22Rv1 (cell line): ENCODE measurements around the gene TCF25.

Source experiments
- H3K27ac ChIP-seq: fragments of 450-650 bp; 2 replicates; pipeline ENCODE4 v1.5.1; 2017
- ZFX ChIP-seq: fragments of 450-650 bp; IDR thresholded peaks from 2 replicates; pipeline ENCODE4 v1.6.1; 2017; ENCODE audit warnings: antibody characterized with exemption, borderline replicate concordance
- TF ChIP-seq, protein P1 (sequence below): fragments of 450-650 bp; IDR thresholded peaks from 2 replicates; pipeline ENCODE4 v1.5.1; 2017; ENCODE audit warnings: mild to moderate bottlenecking

Gene TCF25

DNA sequence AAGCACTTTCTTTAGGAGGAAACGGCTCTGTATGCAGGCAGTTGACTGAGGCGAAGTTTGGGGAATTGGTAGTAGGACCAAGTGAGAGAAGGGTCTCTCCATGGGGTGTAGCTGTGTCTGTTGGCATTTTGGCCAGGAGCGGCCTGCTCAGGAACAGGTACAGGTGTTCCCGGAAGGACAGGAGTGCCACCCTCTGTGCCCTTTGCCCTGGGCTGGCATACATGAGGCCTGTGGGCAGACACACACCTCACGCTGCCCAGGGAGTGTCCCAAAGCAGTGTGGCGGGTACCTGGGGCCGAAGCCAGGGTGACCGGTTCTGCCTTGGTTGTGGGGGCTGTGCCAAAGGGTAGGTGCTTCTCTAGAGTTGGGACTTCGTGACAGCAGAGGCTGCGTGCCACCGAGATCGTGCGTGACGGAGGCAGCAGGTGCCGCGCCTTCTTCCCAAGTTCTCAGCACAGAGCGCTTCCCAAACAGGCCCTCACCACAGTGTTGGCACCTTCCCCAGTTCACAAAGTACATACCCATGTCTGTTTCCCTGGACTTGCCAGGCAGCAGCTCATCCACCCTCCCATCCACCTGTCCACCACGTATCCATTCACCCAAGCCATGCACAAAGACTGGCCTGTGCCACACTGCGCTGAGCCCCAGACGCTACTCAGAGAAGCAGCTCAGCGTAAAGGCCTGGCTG is 19.9 kb upstream of the TCF25 start:
- no peak for TF ChIP-seq ZFX
- TF ChIP-seq, protein P1, sequence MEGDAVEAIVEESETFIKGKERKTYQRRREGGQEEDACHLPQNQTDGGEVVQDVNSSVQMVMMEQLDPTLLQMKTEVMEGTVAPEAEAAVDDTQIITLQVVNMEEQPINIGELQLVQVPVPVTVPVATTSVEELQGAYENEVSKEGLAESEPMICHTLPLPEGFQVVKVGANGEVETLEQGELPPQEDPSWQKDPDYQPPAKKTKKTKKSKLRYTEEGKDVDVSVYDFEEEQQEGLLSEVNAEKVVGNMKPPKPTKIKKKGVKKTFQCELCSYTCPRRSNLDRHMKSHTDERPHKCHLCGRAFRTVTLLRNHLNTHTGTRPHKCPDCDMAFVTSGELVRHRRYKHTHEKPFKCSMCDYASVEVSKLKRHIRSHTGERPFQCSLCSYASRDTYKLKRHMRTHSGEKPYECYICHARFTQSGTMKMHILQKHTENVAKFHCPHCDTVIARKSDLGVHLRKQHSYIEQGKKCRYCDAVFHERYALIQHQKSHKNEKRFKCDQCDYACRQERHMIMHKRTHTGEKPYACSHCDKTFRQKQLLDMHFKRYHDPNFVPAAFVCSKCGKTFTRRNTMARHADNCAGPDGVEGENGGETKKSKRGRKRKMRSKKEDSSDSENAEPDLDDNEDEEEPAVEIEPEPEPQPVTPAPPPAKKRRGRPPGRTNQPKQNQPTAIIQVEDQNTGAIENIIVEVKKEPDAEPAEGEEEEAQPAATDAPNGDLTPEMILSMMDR: no peak
- no peak overlapping the region for H3K27ac ChIP-seq

DNA sequence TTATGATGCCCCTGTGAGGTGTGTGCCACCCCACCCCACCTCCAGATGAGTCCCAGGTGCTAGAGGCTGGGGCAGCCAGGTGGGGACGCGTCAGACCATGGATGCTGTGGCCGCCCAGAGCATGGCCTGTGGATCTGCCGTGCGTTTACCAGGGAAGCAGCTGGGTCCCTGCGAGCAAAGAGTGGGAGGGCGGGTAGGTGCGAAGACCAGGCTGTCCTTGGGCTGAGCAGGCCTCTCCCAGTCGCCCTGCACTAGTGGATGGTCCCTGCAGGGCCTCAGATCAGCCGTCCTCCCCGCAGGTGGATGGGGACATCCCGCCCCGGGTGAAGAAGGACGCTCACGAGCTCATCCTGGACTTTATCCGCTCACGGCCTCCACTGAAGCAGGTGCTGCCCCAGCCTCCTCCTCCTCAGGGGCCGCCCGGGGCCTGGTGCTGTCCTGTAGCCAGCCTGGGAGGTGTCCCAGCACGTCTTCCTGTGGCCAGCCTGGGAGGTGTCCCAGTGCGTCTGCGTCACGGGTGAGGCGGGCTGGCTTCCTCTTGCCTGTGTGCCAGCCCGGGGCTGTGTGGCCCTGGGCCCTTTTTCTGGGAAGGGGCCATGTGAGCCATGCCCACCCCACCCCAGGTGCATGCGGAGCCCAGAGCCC is 18.0 kb upstream of the TCF25 start:
- H3K27ac ChIP-seq: no peak overlapping the region
- TF ChIP-seq, protein P1: no peak
- TF ChIP-seq ZFX: no peak

DNA sequence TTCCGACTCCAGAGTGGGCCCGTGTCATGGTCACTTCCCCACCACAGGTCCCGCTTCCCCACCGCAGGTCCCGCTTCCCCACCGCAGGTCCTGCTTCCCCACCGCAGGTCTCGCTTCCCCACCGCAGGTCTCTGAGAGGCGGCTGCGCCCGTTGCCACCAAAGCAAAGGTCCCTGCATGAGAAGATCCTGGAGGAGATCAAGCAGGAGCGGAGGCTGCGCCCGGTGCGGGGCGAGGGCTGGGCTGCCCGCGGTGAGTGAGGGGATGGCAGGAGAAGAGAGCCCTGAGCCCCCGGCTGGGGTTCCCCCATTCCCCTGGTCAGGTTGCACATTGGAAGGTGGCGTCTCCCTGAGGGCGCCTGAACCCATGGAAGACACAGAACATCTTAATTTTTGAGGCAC is 17.4 kb upstream of the TCF25 start:
- TF ChIP-seq, protein P1: no peak
- no peak for TF ChIP-seq ZFX
- no peak overlapping the region for H3K27ac ChIP-seq

DNA sequence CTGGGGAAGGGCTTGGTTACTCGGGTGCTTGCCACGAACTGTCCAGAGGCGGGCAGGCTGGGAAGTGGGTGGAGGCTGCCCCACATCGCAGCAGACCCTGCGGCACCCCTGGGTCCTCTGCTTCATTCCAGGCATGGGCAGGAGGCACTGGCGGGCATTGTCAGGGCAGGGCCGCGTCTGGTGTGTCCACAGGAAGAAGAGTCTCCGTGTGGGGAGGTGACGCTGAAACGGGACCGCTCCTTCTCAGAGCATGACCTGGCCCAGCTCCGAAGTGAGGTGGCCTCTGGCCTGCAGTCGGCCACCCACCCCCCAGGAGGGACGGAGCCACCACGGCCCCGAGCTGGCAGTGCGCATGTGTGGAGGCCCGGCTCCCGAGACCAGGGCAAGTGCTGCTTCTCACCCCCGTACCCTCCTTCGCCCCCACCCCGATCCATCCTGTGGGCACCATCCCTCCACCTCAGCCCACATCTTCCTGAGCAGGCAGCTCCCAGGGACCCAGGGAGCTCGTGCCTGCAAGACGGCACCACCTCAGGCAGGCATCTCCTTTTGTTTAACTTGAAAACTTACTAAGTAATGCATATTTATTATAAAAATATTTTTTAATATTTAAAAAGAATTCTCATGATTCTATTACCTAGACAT is 14.3 kb upstream of the TCF25 start:
- TF ChIP-seq ZFX: no peak
- TF ChIP-seq, protein P1: no peak
- no peak overlapping the region for H3K27ac ChIP-seq

DNA sequence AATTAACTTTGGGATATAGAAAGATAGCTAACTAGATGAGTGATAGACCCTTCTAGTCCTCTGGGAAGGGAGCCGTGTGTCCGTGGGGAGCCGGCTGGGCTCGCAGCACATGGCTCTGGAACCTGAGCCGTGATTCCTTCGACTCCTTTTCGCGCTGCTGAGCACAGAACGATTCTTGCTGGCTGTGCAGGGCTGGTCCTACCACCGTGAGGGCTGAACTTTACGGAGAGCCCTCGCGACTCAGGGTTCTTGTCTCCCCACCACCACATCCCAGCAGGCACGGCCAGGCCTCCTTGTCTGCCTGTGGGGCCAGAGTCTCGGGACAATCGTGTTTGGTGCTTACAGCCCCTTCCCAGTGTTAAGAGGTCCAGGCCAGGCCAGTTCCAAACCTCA is 13.8 kb upstream of the TCF25 start:
- TF ChIP-seq, protein P1: no peak
- TF ChIP-seq ZFX: no peak
- H3K27ac ChIP-seq: no peak overlapping the region

DNA sequence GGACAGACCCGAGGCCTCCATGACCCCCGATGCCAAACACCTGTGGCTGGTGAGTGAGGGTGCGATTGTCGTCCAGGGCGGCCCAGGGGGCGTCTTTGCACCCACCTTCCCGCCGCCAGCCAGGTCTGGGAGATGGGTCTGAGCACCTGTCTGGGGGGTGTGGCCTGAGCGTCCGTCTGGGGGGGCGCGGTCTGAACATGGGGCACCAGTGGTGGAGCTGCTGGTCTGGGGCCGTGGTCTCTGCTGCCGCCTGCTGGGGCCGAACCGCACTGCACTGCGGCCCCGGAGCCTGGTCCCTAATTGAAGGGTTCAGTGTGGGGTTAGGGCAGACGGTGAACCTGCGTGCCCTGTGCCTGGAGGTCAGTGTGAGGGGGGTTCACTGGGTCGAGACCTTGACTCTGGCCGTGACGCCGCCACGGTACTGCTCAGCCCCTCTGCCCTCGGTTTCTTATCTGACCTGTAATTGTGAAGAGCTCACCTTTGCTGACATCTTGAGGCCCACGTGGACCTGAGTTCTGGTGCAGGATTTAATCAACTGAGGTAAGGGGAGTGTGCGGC is 12.6 kb upstream of the TCF25 start:
- TF ChIP-seq ZFX: no peak
- TF ChIP-seq, protein P1: peak; percentile 89
- H3K27ac ChIP-seq: no peak overlapping the region

DNA sequence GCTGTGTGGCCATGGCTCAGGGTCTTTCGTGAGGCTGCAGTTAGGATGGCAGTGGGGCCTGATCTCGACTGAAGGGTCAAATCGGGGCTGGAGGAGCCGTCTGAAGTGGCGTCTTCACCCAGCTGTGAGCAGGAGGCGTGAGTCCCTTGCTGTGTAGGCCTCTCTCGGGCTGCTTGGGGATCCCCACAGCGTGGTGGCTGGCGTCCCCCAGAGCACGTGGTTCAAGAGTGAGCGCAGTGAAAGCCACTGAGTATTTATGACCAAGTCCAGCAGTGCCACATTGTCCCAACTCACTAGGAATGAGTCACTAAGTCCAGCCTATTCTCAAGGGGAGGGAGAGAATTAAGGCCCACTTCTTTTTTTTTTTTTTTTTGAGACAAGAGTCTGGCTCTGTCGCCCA is 11.7 kb upstream of the TCF25 start:
- no peak for TF ChIP-seq ZFX
- TF ChIP-seq, protein P1: no peak
- H3K27ac ChIP-seq: no peak overlapping the region
